ENCODE measurements around the gene LRRC45. TPM values are rescaled to one million over a fixed set of nuclear protein-coding genes. Genes with fewer than 3 reads are reported as not detected.

LRRC45 gene
- total RNA-seq, 1 experiment from 2014 or later = 34.3 TPM

DNA sequence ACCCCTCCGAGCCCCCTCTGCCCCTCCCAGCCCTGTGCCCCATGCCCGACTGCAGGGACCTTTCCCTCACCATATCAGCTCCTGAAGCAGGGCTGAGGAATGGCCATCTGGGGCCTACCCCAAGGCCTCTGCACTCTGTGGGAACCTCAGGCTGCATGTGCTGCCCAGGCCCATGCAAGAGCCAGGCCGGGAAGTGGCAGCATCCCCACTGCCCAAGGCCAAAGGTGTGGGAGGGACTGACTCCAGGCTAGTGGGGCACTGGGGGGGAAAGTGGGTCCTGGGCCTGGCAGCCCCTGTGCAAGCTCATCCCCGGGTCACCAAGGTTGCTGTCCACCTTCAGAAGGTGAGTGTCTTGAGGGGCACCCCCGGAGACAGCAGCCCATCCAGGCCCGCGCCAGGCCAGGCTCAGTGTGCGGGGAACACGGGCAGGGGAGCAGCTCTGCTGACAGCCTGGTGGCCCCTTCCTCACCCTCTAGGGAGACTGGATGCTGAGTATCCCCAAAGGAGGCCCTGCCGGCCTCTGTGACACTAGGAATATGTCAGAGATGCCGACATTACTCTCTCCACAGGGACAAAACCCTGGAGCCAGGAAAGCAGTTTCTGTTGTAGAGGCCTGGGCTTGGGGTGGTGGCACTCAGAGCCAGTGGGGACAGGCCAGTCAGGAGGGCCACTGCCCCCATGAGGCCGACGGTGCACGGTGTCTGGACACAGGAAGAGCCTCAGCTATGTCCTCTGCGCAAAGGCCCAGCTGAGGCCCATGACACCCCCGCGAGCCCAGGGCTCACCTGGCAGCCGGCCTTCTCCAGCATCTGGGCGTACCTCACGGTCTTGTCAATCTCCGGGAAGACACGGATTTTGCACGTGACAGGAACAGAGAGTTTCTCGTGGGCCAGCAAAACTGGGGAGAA, 39.2 kb downstream of the LRRC45 start:
- no peak overlapping the region for H3K27ac ChIP-seq (ENCODE audit: low read depth, low read length, poor library complexity, severe bottlenecking)
- H3K4me3 ChIP-seq (ENCODE audit: low read depth, low read length, poor library complexity, severe bottlenecking) = no peak overlapping the region
- CTCF ChIA-PET = no interaction called here
- no peaks in the 10 kb centered on the region for H3K27me3 ChIP-seq (replicated peaks; ENCODE audit: insufficient read depth, low read depth, low read length, poor library complexity)
- no TSS peak for BruUV-seq (replicated peaks)
- intact Hi-C loops (cut with micrococcal nuclease; ENCODE audit: unreplicated experiment) = no loop called here
- H3K4me1 ChIP-seq (ENCODE audit: insufficient read depth, low read length, poor library complexity, severe bottlenecking) = peaks cover 6% of the 10 kb centered on the region
- TF ChIP-seq EZH2 (IDR thresholded peaks at IDR 0.05; ENCODE audit: borderline replicate concordance, low read depth, low read length, poor library complexity, severe bottlenecking) = no peak
- TF ChIP-seq, protein P1, sequence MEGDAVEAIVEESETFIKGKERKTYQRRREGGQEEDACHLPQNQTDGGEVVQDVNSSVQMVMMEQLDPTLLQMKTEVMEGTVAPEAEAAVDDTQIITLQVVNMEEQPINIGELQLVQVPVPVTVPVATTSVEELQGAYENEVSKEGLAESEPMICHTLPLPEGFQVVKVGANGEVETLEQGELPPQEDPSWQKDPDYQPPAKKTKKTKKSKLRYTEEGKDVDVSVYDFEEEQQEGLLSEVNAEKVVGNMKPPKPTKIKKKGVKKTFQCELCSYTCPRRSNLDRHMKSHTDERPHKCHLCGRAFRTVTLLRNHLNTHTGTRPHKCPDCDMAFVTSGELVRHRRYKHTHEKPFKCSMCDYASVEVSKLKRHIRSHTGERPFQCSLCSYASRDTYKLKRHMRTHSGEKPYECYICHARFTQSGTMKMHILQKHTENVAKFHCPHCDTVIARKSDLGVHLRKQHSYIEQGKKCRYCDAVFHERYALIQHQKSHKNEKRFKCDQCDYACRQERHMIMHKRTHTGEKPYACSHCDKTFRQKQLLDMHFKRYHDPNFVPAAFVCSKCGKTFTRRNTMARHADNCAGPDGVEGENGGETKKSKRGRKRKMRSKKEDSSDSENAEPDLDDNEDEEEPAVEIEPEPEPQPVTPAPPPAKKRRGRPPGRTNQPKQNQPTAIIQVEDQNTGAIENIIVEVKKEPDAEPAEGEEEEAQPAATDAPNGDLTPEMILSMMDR (conservative IDR thresholded peaks at IDR 0.05; ENCODE audit: low read depth, low read length) = no peak
- H3K9me3 ChIP-seq (ENCODE audit: low read depth, low read length, poor library complexity, severe bottlenecking) = no peaks in the 10 kb centered on the region
- peaks cover 58% of the 10 kb centered on the region for H3K36me3 ChIP-seq (ENCODE audit: insufficient read depth, low read length, poor library complexity, severe bottlenecking)
- no peak for DNase-seq (ENCODE audit: low spot score)
- POLR2A ChIA-PET (ENCODE audit: low non-redundant PET) = no interaction called here

DNA sequence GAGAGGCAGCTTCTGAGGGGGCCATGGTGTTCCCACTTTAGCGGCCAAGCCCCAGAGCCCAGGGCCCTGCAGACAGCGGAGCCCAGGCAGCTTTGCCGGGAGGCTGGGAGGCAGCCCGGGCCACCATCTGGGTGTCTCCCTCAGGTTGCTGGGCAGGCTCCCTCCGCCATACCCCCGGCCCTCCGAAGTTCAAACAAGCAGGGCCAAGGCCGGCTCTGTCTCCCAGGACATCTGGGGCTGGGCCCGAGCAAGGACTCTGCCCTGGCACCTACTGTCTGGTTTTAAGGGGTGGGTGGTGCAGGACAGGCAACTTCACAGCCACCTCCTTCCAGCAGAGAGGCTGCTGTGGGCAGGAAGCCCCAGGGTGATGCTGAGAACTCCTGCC, 39.9 kb downstream of the LRRC45 start:
- BruUV-seq (replicated peaks) = no TSS peak
- H3K9me3 ChIP-seq (ENCODE audit: low read depth, low read length, poor library complexity, severe bottlenecking) = no peaks in the 10 kb centered on the region
- intact Hi-C loops (cut with micrococcal nuclease; ENCODE audit: unreplicated experiment) = no loop called here
- H3K27ac ChIP-seq (ENCODE audit: low read depth, low read length, poor library complexity, severe bottlenecking) = no peak overlapping the region
- TF ChIP-seq, protein P1 (conservative IDR thresholded peaks at IDR 0.05; ENCODE audit: low read depth, low read length) = no peak
- no peak for TF ChIP-seq EZH2 (IDR thresholded peaks at IDR 0.05; ENCODE audit: borderline replicate concordance, low read depth, low read length, poor library complexity, severe bottlenecking)
- DNase-seq (ENCODE audit: low spot score) = no peak
- POLR2A ChIA-PET (ENCODE audit: low non-redundant PET) = no interaction called here
- CTCF ChIA-PET = no interaction called here
- H3K4me1 ChIP-seq (ENCODE audit: insufficient read depth, low read length, poor library complexity, severe bottlenecking) = peaks cover 6% of the 10 kb centered on the region
- peaks cover 51% of the 10 kb centered on the region for H3K36me3 ChIP-seq (ENCODE audit: insufficient read depth, low read length, poor library complexity, severe bottlenecking)
- H3K4me3 ChIP-seq (ENCODE audit: low read depth, low read length, poor library complexity, severe bottlenecking) = no peak overlapping the region
- no peaks in the 10 kb centered on the region for H3K27me3 ChIP-seq (replicated peaks; ENCODE audit: insufficient read depth, low read depth, low read length, poor library complexity)

DNA sequence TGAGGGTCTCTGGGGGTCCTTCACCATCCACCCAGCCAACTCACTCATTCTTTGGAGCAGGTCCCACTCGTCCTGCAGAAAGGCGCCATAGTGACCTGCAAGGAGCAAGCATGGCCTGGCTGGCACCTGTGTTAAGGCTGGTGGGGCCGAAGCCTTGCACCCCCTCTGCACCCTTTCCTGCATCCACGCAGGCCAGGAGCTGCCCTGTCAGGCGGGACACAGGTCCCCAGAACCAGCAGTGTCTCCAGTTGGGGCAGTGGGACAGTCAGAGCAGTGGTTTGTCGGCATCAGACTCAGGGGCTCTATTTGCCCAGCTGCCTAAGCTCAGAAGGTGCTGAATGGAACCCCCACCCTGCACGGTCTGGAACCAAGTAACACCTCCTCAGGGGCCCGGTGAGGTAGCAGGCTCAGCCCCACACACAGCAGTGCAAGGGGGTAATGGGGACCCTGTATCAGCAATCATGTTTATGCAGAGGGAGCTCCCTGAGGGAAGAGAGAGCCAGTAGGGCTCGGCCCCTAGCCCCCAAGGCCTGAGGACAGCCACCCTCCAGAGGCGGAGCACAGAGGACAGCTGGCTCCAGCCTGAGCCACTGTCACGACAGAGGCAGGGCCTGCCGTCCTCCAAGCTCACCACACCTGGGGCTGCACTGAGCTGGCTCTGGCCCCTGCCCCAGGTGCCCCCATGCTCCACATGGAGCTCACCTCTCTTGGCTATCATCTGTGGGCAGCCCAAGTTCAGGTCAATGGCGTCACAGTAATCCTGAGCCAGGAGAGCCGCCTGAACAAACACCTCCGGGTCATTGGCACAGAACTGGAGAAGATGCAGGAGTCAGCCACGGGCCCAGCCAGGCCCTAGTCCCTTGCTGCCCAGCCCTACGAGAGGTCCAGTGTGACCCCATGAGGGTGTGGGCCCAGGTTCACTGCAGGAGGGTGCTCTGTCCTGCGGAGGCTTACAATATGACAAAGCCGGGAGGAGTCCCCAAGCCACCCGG, 40.6 kb downstream of the LRRC45 start:
- H3K27ac ChIP-seq (ENCODE audit: low read depth, low read length, poor library complexity, severe bottlenecking) = no peak overlapping the region
- H3K27me3 ChIP-seq (replicated peaks; ENCODE audit: insufficient read depth, low read depth, low read length, poor library complexity) = no peaks in the 10 kb centered on the region
- TF ChIP-seq, protein P1 (conservative IDR thresholded peaks at IDR 0.05; ENCODE audit: low read depth, low read length) = no peak
- no peak for TF ChIP-seq EZH2 (IDR thresholded peaks at IDR 0.05; ENCODE audit: borderline replicate concordance, low read depth, low read length, poor library complexity, severe bottlenecking)
- DNase-seq (ENCODE audit: low spot score) = no peak
- peaks cover 44% of the 10 kb centered on the region for H3K36me3 ChIP-seq (ENCODE audit: insufficient read depth, low read length, poor library complexity, severe bottlenecking)
- H3K9me3 ChIP-seq (ENCODE audit: low read depth, low read length, poor library complexity, severe bottlenecking) = no peaks in the 10 kb centered on the region
- peaks cover 6% of the 10 kb centered on the region for H3K4me1 ChIP-seq (ENCODE audit: insufficient read depth, low read length, poor library complexity, severe bottlenecking)
- ChIA-PET POLR2A (ENCODE audit: low non-redundant PET) (no interaction called here), CTCF (no interaction called here)
- intact Hi-C loops (cut with micrococcal nuclease; ENCODE audit: unreplicated experiment) = no loop called here
- BruUV-seq (replicated peaks) = no TSS peak
- H3K4me3 ChIP-seq (ENCODE audit: low read depth, low read length, poor library complexity, severe bottlenecking) = peak overlapping the region; percentile 85
